GM20000 (cell line): ENCODE measurements around the gene DPEP2NB.
A peak's percentile ranks its signal among the peaks of the same experiment; 100 is the strongest.
"Not testable (repeated sequence)": the region's sequence is repeated elsewhere in the genome, so short reads cannot be mapped to it uniquely, and the experiment has no call there.

Source experiments
- DNase-seq: peaks from one replicate; pipeline ENCODE4 v3.0.0; 2012; ENCODE audit warnings: low spot score
- CTCF ChIP-seq: IDR thresholded peaks from 2 replicates; pipeline ENCODE4 v1.5.1; 2012; ENCODE audit warnings: mild to moderate bottlenecking, control low read depth; ENCODE audit errors: extremely low read depth, missing control alignments

Gene DPEP2NB

GRCh38 chr16:68013440-68013839 lies 2.3 kb downstream of the DPEP2NB start:
- DNase-seq, result no peak
- no peak for TF ChIP-seq CTCF

GRCh38 chr16:68009872-68010271 lies 5.8 kb downstream of the DPEP2NB start:
- not testable (repeated sequence) for DNase-seq

- no peak for TF ChIP-seq CTCF
- DNase-seq, result no peak
Measured at GRCh38 chr16:68009157-68009735, 6.5 kb downstream of the DPEP2NB start.

GRCh38 chr16:68005786-68006286 lies 9.9 kb downstream of the DPEP2NB start:
- no peak for TF ChIP-seq CTCF
- DNase-seq, result no peak

- DNase-seq, result no peak
- TF ChIP-seq CTCF, result no peak
Measured at GRCh38 chr16:68005211-68005610, 10.5 kb downstream of the DPEP2NB start.

GRCh38 chr16:68003031-68003430 lies 12.7 kb downstream of the DPEP2NB start:
- no peak for DNase-seq
- TF ChIP-seq CTCF, result no peak

GRCh38 chr16:68000450-68000849 lies 15.3 kb downstream of the DPEP2NB start:
- no peak for DNase-seq
- TF ChIP-seq CTCF, result no peak

GRCh38 chr16:67999985-68000384 lies 15.7 kb downstream of the DPEP2NB start:
- TF ChIP-seq CTCF, result no peak
- peak; percentile 32 for DNase-seq

GRCh38 chr16:67998779-67999688 lies 16.7 kb downstream of the DPEP2NB start, which contains the start of gene DPEP2:
Gene DPEP2, minus strand, starts transcription at chr16:67999484. Its CDS starts 6,272 bp downstream, at chr16:67993212.
- not testable (repeated sequence) for DNase-seq

- not testable (repeated sequence) for DNase-seq
Measured at GRCh38 chr16:67998231-67998778, 17.4 kb downstream of the DPEP2NB start.
